Endothelial cell of umbilical vein (primary cell): ENCODE results near the gene NCF4. TPM values are rescaled to one million over a fixed set of nuclear protein-coding genes. Genes with fewer than 3 reads are reported as not detected.

Experiments used
- BruUV-seq: library from RNA; stranded (reverse); fragments of 400-500 nt; replicated peaks from 2 replicates; lab custom pipeline; 2021; lab: Mats Ljungman, UMichigan
- CTCF ChIA-PET: fragments of 300-600, 350-600 bp; sonication (Branson Sonifier 250); formaldehyde crosslinking; loops from one replicate; lab custom pipeline; 2021; ENCODE audit warnings: antibody characterized with exemption, inconsistent platforms; lab: Charles Lee
- POLR2A ChIA-PET: fragments of 300-600, 350-600 bp; sonication (Branson Sonifier 250); formaldehyde crosslinking; loops from one replicate; lab custom pipeline; 2021; ENCODE audit warnings: antibody characterized with exemption, inconsistent platforms; lab: Charles Lee
- DNase-seq: peaks from one replicate; pipeline ENCODE4 v3.0.0-alpha.2; 2011; ENCODE audit warnings: low read depth, low spot score
- FAIRE-seq: peaks from 2 replicates; lab custom pipeline; 2011; peaks lifted over from hg19 to GRCh38; lab: Jason Lieb, UNC
- H2AFZ ChIP-seq: 2 replicates; pipeline ENCODE4 v1.6.0; 2012; ENCODE audit warnings: low read depth, low read length, control low read depth, inconsistent platforms
- H3K27ac ChIP-seq: 2 replicates; pipeline ENCODE4 v1.5.1; 2011; ENCODE audit warnings: low read depth, mild to moderate bottlenecking, control low read depth, low read length, moderate library complexity; ENCODE audit not compliant: insufficient read depth
- H3K27me3 ChIP-seq, 2 experiments: 2 replicates each; pipeline versions ENCODE4 v1.6.0 to v1.6.1; 2011; ENCODE audit warnings: low read length in 2 of 2, mixed read lengths in 1 of 2; ENCODE audit not compliant: control insufficient read depth in 2 of 2, insufficient read depth in 2 of 2
- H3K36me3 ChIP-seq, 2 experiments: 2 replicates in 1 of 2; 3 replicates in 1 of 2; pipeline ENCODE4 v1.5.1; 2011; ENCODE audit warnings: low read length in 2 of 2, mild to moderate bottlenecking in 1 of 2, moderate library complexity in 1 of 2; ENCODE audit not compliant: control insufficient read depth in 2 of 2, insufficient read depth in 2 of 2; ENCODE audit errors: extremely low read depth in 1 of 2
- H3K4me1 ChIP-seq: 3 replicates; pipeline ENCODE4 v1.5.1; 2011; ENCODE audit warnings: mild to moderate bottlenecking, low read length; ENCODE audit not compliant: control insufficient read depth, insufficient read depth; ENCODE audit errors: extremely low read depth
- H3K4me2 ChIP-seq: 2 replicates; pipeline ENCODE4 v1.6.1; 2011; ENCODE audit warnings: low read length, control low read depth, mixed read lengths; ENCODE audit not compliant: insufficient read depth
- H3K4me3 ChIP-seq, 3 experiments: fragments of 200-600 bp in 1 of 3; sonication (generic), shearing (Covaris generic) in 1 of 3; replicated peaks in 1 of 3; 2 replicates each; pipeline ENCODE4 v1.5.1; 2011 to 2016; ENCODE audit warnings: control low read depth in 3 of 3, low read length in 3 of 3, mild to moderate bottlenecking in 2 of 3, inconsistent platforms in 1 of 3, low read depth in 1 of 3, moderate library complexity in 1 of 3; ENCODE audit not compliant: insufficient read depth in 1 of 3
- H3K79me2 ChIP-seq: 2 replicates; pipeline ENCODE4 v1.6.0; 2012; ENCODE audit warnings: low read length, inconsistent platforms; ENCODE audit not compliant: control insufficient read depth, insufficient read depth
- H3K9ac ChIP-seq: replicated peaks from 2 replicates; pipeline ENCODE3; 2011; ENCODE audit warnings: low read length, control low read depth; ENCODE audit not compliant: insufficient read depth; ENCODE audit errors: extremely low read depth
- H3K9me1 ChIP-seq: replicated peaks from 3 replicates; pipeline ENCODE4 v1.6.0; 2011; ENCODE audit warnings: mild to moderate bottlenecking, low read length; ENCODE audit not compliant: control insufficient read depth, insufficient read depth; ENCODE audit errors: extremely low read depth
- H3K9me3 ChIP-seq: replicated peaks from 2 replicates; pipeline ENCODE4 v1.5.1; 2012; ENCODE audit warnings: low read length, inconsistent platforms; ENCODE audit not compliant: control insufficient read depth, insufficient read depth
- H4K20me1 ChIP-seq: replicated peaks from 2 replicates; pipeline ENCODE3; 2011; ENCODE audit warnings: mild to moderate bottlenecking, low read length; ENCODE audit not compliant: control insufficient read depth, insufficient read depth; ENCODE audit errors: extremely low read depth
- CTCF ChIP-seq, 2 donors: IDR thresholded peaks; 1 replicate in 1 of 2; 2 replicates in 1 of 2; pipeline ENCODE4 v1.5.1; 2011; ENCODE audit warnings: low read length in 2 of 2, mild to moderate bottlenecking in 2 of 2, moderate library complexity in 2 of 2, control low read depth in 1 of 2, inconsistent platforms in 1 of 2, low read depth in 1 of 2; ENCODE audit not compliant: insufficient read depth in 1 of 2; ENCODE audit errors: extremely low read depth in 1 of 2
- EZH2 ChIP-seq: IDR thresholded peaks from 2 replicates; pipeline ENCODE4 v1.6.1; 2012; ENCODE audit warnings: borderline replicate concordance, low read depth, mild to moderate bottlenecking, moderate library complexity, low read length, inconsistent platforms; ENCODE audit not compliant: severe bottlenecking
- FOS ChIP-seq: IDR thresholded peaks from 2 replicates; pipeline ENCODE4 v1.6.1; 2011; ENCODE audit warnings: mild to moderate bottlenecking, low read length, moderate library complexity, borderline replicate concordance; ENCODE audit not compliant: insufficient read depth
- GATA2 ChIP-seq: IDR thresholded peaks from 2 replicates; pipeline ENCODE4 v1.7.0; 2011; ENCODE audit warnings: low read depth, mild to moderate bottlenecking, moderate library complexity, mixed read lengths, low read length; ENCODE audit not compliant: insufficient read length, insufficient read depth
- JUN ChIP-seq: IDR thresholded peaks from 2 replicates; pipeline ENCODE4 v1.6.1; 2011; ENCODE audit warnings: borderline replicate concordance, low read depth; ENCODE audit not compliant: insufficient read length, insufficient read depth
- MAX ChIP-seq: IDR thresholded peaks from 2 replicates; pipeline ENCODE4 v1.6.1; 2011; ENCODE audit not compliant: insufficient read depth, insufficient read length
- MYC ChIP-seq: IDR thresholded peaks from one replicate; pipeline ENCODE4 v1.6.1; 2011; ENCODE audit warnings: mild to moderate bottlenecking, low read depth, low read length
- POLR2A ChIP-seq: IDR thresholded peaks from 2 replicates; pipeline ENCODE4 v1.6.1; 2012; ENCODE audit warnings: low read depth, mild to moderate bottlenecking, control low read depth, low read length
- POLR2AphosphoS5 ChIP-seq: IDR thresholded peaks from 2 replicates; pipeline ENCODE4 v1.6.1; 2012; ENCODE audit warnings: low read depth, mild to moderate bottlenecking, control low read depth, low read length, moderate library complexity; ENCODE audit not compliant: insufficient read depth
- dilution Hi-C: fragments of 300-500 bp; cut with MboI; formaldehyde crosslinking; loops from one replicate; pipeline ENCODE4 v1.15.0; 2019; ENCODE audit warnings: low sequenced_read_pairs; ENCODE audit not compliant: extremely low pct_ligation_motif_present
- intact Hi-C: fragments of 100-400 bp; cut with micrococcal nuclease; formaldehyde crosslinking; loops from one replicate; pipeline ENCODE4 v1.10.0; 2022
- polyA plus RNA-seq, 4 experiments: library from polyadenylated mRNA; depleted of rRNA in 3 of 4; stranded (reverse) in 3 of 4; unstranded in 1 of 4; fragments of >200 nt; gene quantifications; 2 replicates each; pipeline versions ENCODE4 v1.2.1 to v1.2.3, GENCODE V29; 2011 to 2012; ENCODE audit warnings: missing spikeins in 1 of 4
- total RNA-seq: library from RNA; stranded (reverse); gene quantifications from 2 replicates; pipeline ENCODE4 v1.2.3, GENCODE V29; 2021

Gene NCF4
- total and polyA plus RNA-seq, 2 donors (not counting 3 experiments of a cell fraction or from before 2014, with no cell fraction given) = 0.07 TPM; not detected in 1

- Histone ChIP-seq H2AFZ (peak overlapping the region; percentile 79), H3K4me1 (peaks cover 30% of the 10 kb centered on the region), H3K4me3 (no peak overlapping the region), H3K9me1 (no peaks in the 10 kb centered on the region), H3K9ac (peak overlapping the region; percentile 15), H3K4me2 (no peak overlapping the region), H3K9me3 (no peaks in the 10 kb centered on the region), H3K79me2 (no peaks in the 10 kb centered on the region), H3K36me3 (no peaks in the 10 kb centered on the region), H4K20me1 (no peaks in the 10 kb centered on the region), H3K27ac (peak overlapping the region; percentile 82), H3K27me3 (peaks cover 0 to under 1% of the 10 kb centered on the region in 2 experiments)
- no TSS peak for BruUV-seq
- no peak for FAIRE-seq
- ChIA-PET POLR2A (no interaction called here), CTCF (interaction anchor here (0.7 to 2.0 kb wide), 16 partner anchors 9 to 329 kb away, joined by 3 to 18 read pairs (median 4); partner anchors contain the start of gene CSF2RB)
- dilution Hi-C loops = no loop called here
- intact Hi-C loops = no loop called here
- DNase-seq = no peak
- TF ChIP-seq POLR2A = no peak
- TF ChIP-seq CTCF (IDR thresholded peaks at IDR 0.05; ENCODE audit: extremely low read depth in 1 of 2, insufficient read depth in 1 of 2, low read depth in 1 of 2, low read length in 2 of 2) = no peak
- TF ChIP-seq POLR2AphosphoS5 = no peak
- no peak for TF ChIP-seq MYC
- no peak for TF ChIP-seq EZH2
- no peak for TF ChIP-seq GATA2
- no peak for TF ChIP-seq JUN
- TF ChIP-seq MAX = no peak
- no peak for TF ChIP-seq FOS
Measured at GRCh38 chr22:36874309-36874696, 13.5 kb downstream of the NCF4 start.
